SU-DHL-6 (cell line): ENCODE data around the gene AMFR.

Experiments
- H2AFZ ChIP-seq: fragments of 200-600 bp; sonication (generic); 2 replicates; pipeline ENCODE4 v1.6.1; 2014; ENCODE audit warnings: low read depth, mild to moderate bottlenecking, moderate library complexity, mixed read lengths, antibody characterized with exemption, low read length; ENCODE audit not compliant: severe bottlenecking
- H3F3A ChIP-seq: fragments of 200-600 bp; shearing (Covaris generic); 2 replicates; pipeline ENCODE4 v1.6.0; 2016; ENCODE audit warnings: antibody characterized with exemption, mild to moderate bottlenecking; ENCODE audit not compliant: insufficient read depth
- H3K27ac ChIP-seq: fragments of 200-600 bp; sonication (generic); 2 replicates; pipeline ENCODE4 v1.5.1; 2016; ENCODE audit warnings: low read depth, mild to moderate bottlenecking, low read length, moderate library complexity, mixed read lengths
- H3K27me3 ChIP-seq: fragments of 200-600 bp; sonication (generic), shearing (Covaris generic); 2 replicates; pipeline ENCODE4 v1.6.0; 2014; ENCODE audit warnings: mild to moderate bottlenecking, low read length
- H3K36me3 ChIP-seq: fragments of 200-600 bp; sonication (generic); 2 replicates; pipeline ENCODE4 v1.6.1; 2014; ENCODE audit warnings: mild to moderate bottlenecking, low read length, mixed read lengths
- H3K4me2 ChIP-seq: fragments of 300-600, 200-600 bp; shearing (Covaris generic), sonication (generic); 2 replicates; pipeline ENCODE4 v1.6.0; 2014; ENCODE audit warnings: low read length, low read depth, mild to moderate bottlenecking; ENCODE audit not compliant: poor library complexity, severe bottlenecking
- H3K4me3 ChIP-seq: fragments of 200-600 bp; sonication (generic); 2 replicates; pipeline ENCODE4 v1.5.1; 2014; ENCODE audit warnings: antibody characterized with exemption, low read length, mild to moderate bottlenecking, mixed read lengths; ENCODE audit not compliant: insufficient read depth, poor library complexity, severe bottlenecking
- H3K79me2 ChIP-seq: fragments of 200-600 bp; sonication (generic); 2 replicates; pipeline ENCODE4 v1.6.1; 2014; ENCODE audit warnings: mild to moderate bottlenecking, low read length, moderate library complexity; ENCODE audit not compliant: insufficient read depth
- H3K9ac ChIP-seq: fragments of 200-600 bp; sonication (generic); 2 replicates; pipeline ENCODE4 v1.7.0; 2014; ENCODE audit warnings: mild to moderate bottlenecking, low read length
- H3K9me2 ChIP-seq: fragments of 200-600 bp; sonication (generic); replicated peaks from 2 replicates; pipeline ENCODE4 v1.6.1; 2014; ENCODE audit warnings: low read length; ENCODE audit not compliant: insufficient read depth
- H3K9me3 ChIP-seq: fragments of 200-600 bp; sonication (generic); 2 replicates; pipeline ENCODE4 v1.6.1; 2014; ENCODE audit warnings: low read length, mixed read lengths; ENCODE audit not compliant: insufficient read depth
- H4K20me1 ChIP-seq: fragments of 200-600 bp; sonication (generic); 2 replicates; pipeline ENCODE4 v1.6.1; 2014; ENCODE audit warnings: low read depth, mild to moderate bottlenecking, antibody characterized with exemption, low read length, moderate library complexity, mixed read lengths
- EZH2phosphoT487 ChIP-seq: fragments of 200-600 bp; sonication (generic), shearing (Covaris generic); conservative IDR thresholded peaks from 2 replicates; pipeline ENCODE4 v1.6.1; 2018; ENCODE audit warnings: mild to moderate bottlenecking, antibody characterized with exemption, low read length, moderate library complexity, mixed read lengths
- TF ChIP-seq, protein P1 (sequence below): fragments of 200-600 bp; sonication (generic); IDR thresholded peaks from one replicate; pipeline ENCODE4 v1.5.1; 2017; ENCODE audit warnings: antibody characterized with exemption, mild to moderate bottlenecking, low read length, moderate library complexity; ENCODE audit not compliant: insufficient read depth, poor library complexity, severe bottlenecking

AMFR gene

DNA sequence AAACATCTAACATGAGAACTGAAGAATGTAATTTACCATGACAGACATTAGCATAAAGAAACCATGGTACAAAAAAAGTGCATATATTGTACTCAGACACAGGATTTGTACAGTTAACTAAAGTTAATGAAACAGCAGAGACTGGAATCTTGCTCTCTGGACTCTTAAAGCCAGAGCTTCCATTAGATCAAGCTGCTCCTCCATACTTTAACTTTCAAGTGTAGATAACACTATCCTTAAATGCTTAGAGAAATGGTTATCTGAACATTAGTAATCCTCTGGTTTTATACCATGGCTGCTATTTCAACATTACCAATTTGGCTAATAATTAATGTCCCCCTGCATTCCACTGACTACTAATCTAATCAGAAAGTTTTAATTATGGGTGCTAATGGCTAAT, 22.7 kb upstream of the AMFR start:
- TF ChIP-seq, protein P1, sequence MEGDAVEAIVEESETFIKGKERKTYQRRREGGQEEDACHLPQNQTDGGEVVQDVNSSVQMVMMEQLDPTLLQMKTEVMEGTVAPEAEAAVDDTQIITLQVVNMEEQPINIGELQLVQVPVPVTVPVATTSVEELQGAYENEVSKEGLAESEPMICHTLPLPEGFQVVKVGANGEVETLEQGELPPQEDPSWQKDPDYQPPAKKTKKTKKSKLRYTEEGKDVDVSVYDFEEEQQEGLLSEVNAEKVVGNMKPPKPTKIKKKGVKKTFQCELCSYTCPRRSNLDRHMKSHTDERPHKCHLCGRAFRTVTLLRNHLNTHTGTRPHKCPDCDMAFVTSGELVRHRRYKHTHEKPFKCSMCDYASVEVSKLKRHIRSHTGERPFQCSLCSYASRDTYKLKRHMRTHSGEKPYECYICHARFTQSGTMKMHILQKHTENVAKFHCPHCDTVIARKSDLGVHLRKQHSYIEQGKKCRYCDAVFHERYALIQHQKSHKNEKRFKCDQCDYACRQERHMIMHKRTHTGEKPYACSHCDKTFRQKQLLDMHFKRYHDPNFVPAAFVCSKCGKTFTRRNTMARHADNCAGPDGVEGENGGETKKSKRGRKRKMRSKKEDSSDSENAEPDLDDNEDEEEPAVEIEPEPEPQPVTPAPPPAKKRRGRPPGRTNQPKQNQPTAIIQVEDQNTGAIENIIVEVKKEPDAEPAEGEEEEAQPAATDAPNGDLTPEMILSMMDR, result no peak
- TF ChIP-seq EZH2phosphoT487, result no peak
- Histone ChIP-seq H2AFZ (no peak overlapping the region), H3K9me2 (no peaks in the 10 kb centered on the region), H3F3A (no peaks in the 10 kb centered on the region), H4K20me1 (peaks cover 32% of the 10 kb centered on the region), H3K27ac (no peak overlapping the region), H3K4me2 (peak overlapping the region; percentile 82), H3K9me3 (no peaks in the 10 kb centered on the region), H3K4me3 (no peak overlapping the region), H3K79me2 (peaks cover 95% of the 10 kb centered on the region), H3K9ac (no peak overlapping the region), H3K27me3 (no peaks in the 10 kb centered on the region), H3K36me3 (peaks cover 25% of the 10 kb centered on the region)

DNA sequence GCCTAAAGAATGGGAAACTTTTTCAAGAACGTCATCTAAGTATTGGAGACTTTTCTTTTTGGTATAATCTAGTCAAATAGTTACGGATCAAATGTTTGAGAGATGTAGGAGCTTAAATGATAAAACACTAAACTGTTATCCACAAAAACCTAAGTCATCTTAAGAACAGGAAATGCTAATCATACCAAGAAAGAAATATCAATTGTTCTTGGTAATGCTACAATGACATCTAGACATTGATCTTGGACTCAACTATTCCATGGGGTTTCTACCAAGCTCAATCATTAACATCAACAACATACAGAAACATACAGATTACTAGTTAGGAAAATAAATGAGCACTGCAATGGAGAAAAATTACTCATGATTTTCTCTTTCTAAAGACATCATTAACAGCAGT, 21.9 kb upstream of the AMFR start:
- no peaks in the 10 kb centered on the region for H3F3A ChIP-seq
- no peak overlapping the region for H3K4me2 ChIP-seq
- no peak overlapping the region for H3K27ac ChIP-seq
- peaks cover 95% of the 10 kb centered on the region for H3K79me2 ChIP-seq
- H3K36me3 ChIP-seq, result peaks cover 30% of the 10 kb centered on the region
- H3K27me3 ChIP-seq, result no peaks in the 10 kb centered on the region
- H3K9me3 ChIP-seq, result no peaks in the 10 kb centered on the region
- H3K9ac ChIP-seq, result no peak overlapping the region
- no peak overlapping the region for H3K4me3 ChIP-seq
- H2AFZ ChIP-seq, result no peak overlapping the region
- no peaks in the 10 kb centered on the region for H3K9me2 ChIP-seq
- H4K20me1 ChIP-seq, result peaks cover 32% of the 10 kb centered on the region
- TF ChIP-seq, protein P1, result no peak
- no peak for TF ChIP-seq EZH2phosphoT487

DNA sequence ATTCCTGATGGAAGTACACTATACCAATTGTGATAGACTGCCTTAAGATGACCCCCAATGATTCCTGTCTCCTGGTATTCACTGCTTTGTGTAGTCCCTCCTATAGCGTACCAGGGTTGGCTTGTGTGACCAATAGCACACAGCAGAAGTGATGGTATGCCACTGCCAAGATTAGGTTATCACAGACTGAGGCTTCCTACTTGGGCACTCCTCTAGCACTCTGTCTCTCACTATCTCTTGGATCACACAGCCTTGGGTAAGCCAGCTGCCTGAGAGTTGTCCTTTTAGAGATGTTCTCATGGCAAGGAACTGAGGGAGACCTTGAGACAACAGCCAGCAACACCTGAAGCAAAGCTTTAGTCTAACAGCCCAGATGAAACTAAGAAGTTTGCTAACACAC, 12.7 kb upstream of the AMFR start:
- Histone ChIP-seq H3K79me2 (peaks cover 41% of the 10 kb centered on the region), H3K9me3 (no peaks in the 10 kb centered on the region), H4K20me1 (no peaks in the 10 kb centered on the region), H3F3A (no peaks in the 10 kb centered on the region), H3K27ac (no peak overlapping the region), H2AFZ (no peak overlapping the region), H3K27me3 (no peaks in the 10 kb centered on the region), H3K4me3 (no peak overlapping the region), H3K9me2 (no peaks in the 10 kb centered on the region), H3K36me3 (peaks cover 49% of the 10 kb centered on the region), H3K9ac (no peak overlapping the region), H3K4me2 (no peak overlapping the region)
- TF ChIP-seq EZH2phosphoT487, result no peak
- TF ChIP-seq, protein P1, result no peak
